HG03571 (cell line): ENCODE data around the gene KIAA1586.
"Not testable (repeated sequence)": the region's sequence is repeated elsewhere in the genome, so short reads cannot be mapped to it uniquely, and the experiment has no call there.

Experiments
- ATAC-seq: cut with Tn5 transposase; IDR thresholded peaks from one replicate; pipeline ENCODE4 v1.9.1; 2021; ENCODE audit not compliant: unreplicated experiment

The KIAA1586 gene

GRCh38 chr6:57046332-57047256, at the start of gene KIAA1586:
Gene KIAA1586 (plus strand): TSS chr6:57046693. CDS start chr6:57046756, 63 bp downstream.
- peak; percentile 95 for ATAC-seq

GRCh38 chr6:56999049-56999448, 47.4 kb upstream of the KIAA1586 start:
- no peak for ATAC-seq

DNA sequence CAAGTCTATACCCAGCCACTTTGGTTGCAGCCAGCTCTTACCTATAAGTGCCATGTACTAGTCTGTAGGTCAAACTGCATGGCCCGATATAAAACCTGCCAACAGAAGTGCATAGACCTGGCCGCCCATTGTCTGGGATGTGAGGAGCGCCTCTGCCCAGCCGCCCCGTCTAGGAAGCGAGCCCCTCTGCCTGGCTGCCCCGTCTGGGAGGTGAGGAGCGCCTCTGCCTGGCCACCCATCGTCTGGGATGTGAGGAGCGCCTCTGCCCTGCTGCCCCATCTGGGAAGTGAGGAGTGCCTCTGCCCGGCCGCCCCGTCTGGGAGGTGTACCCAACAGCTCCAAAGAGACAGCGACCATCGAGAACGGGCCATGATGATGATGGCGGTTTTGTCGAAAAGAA, 46.7 kb upstream of the KIAA1586 start:
- ATAC-seq: not testable (repeated sequence)

DNA sequence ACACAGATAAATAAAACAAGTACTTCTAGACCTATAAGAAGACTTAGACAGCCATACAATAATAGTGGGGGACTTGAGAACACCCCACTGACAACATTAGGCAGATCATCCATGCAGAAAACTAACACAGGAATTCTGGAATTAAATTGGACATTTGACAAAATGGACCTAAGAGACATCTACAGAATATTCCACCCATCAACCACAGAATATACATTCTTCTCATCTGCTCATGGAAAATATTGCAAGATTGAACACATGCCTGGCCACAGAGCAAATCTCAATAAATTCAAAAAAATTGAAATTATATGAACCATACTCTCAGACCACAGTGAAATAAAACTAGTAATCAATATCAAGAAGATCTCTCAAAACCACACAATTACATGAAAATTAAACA, 44.3 kb upstream of the KIAA1586 start:
- no peak for ATAC-seq

DNA sequence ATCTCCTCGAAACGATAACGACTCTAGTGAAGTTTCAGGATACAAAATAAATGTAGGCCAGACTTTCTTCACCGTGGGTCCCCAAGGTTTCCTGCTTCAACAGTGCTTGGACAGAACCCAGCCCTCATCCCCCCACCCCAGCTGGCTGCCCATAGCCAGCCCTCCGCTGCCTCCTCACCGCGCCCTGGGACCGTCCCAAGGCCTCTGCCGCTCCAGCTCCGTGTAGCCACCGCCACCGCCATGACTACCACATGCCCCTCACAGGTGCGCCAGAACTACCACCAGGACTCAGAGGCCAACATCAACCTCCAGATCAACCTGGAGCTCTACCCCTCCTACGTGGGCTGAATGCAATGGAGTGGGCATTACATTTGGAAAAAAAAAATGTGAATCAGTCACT, 42.2 kb upstream of the KIAA1586 start:
- ATAC-seq: no peak

GRCh38 chr6:57006101-57006500, 40.4 kb upstream of the KIAA1586 start:
- no peak for ATAC-seq

DNA sequence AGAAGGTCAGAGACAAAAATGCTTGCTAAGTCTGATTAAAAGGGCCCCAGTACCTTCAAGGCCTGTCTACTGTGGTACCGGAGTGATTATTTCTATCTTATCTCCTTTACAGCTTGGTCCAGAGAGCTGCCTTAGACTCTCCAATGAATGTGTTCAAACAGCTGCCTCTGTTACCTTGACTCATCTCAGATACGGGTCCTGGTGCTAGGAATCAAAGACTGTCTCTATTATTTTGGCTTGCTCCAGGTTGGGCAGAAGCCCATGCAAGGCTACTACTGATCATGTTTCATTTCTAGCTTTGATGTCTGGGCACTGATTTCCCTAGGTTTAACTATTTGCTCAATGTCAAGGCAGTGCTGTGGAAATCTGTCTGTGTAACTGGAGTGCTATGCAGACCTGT, 38.4 kb upstream of the KIAA1586 start:
- not testable (repeated sequence) for ATAC-seq

- ATAC-seq: no peak
Measured at GRCh38 chr6:57013521-57013926, 33.0 kb upstream of the KIAA1586 start.

DNA sequence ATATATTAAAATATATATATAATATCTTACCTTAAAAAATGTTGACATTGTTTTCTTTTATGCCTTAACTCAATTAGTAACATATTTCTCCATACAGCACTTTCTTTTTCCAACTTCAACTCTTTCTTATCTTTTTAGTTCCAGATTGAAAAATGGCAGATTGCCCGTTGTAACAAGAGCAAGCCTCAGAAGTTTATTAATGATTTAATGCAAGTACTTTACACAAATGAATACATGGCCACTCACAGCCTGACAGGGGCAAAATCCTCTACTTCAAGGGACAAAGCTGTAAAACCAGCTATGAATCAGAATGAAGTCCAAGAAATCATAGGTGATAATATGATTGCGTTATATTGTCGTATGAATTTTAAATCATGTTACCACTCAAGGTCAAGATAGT, 29.4 kb upstream of the KIAA1586 start:
- no peak for ATAC-seq

DNA sequence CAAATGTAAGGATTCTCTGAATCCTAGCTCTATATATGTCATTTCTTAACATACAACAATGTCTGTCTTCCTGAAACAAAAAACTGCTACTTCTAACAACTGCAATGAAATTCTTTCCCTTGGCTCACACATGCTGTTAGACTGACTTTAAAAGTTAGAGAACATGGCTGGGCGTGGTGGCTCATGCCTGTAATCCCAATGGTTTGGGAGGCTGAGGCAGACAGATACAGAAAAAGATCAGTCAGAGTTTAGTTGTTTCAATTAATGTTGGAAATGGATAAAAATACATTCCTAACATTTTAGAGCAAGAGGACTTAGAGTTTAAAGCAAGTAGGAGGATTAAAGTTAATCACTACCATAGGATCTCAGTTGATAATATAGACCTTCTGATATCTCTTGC, 28.7 kb upstream of the KIAA1586 start:
- ATAC-seq: no peak

GRCh38 chr6:57019434-57019833, 27.1 kb upstream of the KIAA1586 start:
- no peak for ATAC-seq

DNA sequence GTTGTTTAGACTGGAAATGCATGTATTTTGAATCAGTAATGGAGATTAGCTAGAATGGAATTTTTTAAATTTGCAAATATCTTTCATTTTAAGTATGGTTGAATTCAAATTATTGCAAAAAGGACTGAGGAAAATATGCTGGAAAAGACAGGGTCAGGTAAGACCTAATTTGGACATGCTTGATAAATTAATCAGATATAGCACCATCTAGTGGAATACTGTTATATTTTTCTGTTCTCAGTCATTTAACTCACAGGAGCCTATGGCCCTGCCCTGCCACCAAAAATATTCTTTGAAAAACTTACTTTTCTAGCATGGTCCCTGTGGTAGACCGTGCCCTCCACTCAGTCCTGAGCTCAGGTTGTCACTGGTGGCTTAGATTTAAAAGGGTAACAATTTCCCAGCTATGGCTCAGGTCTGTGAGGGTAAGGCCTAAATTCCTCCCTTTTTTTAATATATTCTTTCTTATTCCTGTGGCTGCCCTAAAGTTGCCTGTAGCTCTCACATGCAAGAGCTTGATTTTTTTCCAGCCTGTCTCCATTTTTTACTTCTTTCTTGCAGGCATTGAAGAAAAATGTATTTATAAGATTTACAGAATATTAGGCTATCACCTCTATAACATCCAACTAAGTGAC, 25.3 kb upstream of the KIAA1586 start:
- peak; percentile 78 for ATAC-seq

DNA sequence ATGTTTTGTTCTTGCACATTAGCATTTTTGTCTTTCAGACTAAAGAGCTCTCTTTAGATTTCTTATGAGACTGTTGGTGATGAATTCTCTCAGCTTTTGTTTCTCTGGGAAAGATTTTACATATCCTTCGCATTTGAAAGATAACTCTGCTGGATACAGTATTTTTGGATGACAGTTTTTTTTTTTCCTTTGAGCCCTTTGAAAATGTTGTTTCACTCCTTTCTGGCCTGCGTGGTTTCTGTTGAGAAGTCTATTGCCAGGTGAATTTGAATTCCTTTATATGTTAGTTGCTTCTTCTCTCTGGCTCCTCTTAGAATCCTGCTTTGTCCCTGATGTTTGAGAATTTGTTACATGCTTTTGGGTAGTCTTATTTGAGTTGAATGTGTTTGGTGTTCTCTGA, 22.2 kb upstream of the KIAA1586 start:
- ATAC-seq: no peak

GRCh38 chr6:57024775-57025174, 21.7 kb upstream of the KIAA1586 start:
- ATAC-seq: no peak

- ATAC-seq: no peak
Measured at GRCh38 chr6:57026001-57026400, 20.5 kb upstream of the KIAA1586 start.

- ATAC-seq: no peak
Measured at GRCh38 chr6:57027301-57027700, 19.2 kb upstream of the KIAA1586 start.

GRCh38 chr6:57029213-57029612, 17.3 kb upstream of the KIAA1586 start:
- ATAC-seq: no peak

DNA sequence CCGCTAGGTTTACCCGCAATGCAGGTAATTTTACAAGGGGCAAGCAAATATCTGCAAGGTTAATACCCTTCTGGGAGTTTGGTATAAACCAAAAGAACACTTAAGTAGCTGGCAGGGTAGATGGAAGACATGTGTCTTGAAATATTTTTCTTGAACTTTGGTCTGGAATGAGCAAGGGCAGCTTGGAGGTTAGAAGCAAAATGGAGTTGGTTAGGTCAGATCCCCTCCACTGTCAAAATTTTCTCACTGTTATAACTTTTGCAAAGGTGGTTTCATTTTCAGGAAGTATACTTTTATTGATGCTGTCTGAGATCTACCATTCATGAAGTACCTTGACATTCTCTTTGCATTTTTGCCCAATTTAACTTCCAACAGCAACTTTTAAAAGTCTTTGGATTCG, 13.3 kb upstream of the KIAA1586 start:
- no peak for ATAC-seq

DNA sequence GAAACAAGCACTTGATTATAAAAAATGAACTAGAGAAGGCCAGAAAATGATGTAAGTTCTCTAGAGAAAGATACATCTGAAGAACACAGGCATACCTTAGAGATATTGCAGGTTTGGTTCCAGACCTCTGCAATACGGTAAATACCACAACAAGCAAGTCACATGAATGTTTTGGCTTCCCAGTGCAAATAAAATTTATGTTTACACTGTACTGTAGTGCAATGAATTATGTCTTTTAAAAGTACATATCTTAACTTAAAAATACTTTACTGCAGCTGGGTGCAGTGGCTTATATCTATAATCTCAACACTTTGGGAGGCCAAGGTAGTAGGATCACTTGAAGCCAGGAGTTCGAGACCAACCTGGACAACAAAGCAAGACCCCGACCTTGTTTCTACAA, 10.9 kb upstream of the KIAA1586 start:
- ATAC-seq: no peak

- no peak for ATAC-seq
Measured at GRCh38 chr6:57038906-57039305, 7.6 kb upstream of the KIAA1586 start.

DNA sequence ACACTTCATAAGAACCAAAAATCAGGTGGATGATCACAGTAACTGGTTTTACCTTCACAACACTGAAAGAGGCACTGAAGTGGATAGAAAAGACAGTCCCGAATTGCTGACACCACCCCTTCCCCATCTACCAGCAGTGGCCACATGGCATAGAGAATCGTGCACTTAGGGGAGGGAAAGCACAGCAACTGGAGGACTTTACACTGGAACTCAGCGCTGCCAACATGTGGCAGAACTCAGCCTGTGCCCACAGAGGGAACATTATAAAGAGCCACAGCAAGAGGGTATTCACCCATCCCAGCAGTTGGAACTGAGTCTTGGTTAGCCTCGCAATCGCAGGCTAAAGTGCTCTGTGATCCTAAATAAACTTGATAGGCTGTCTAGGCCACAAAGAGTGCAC, 6.5 kb upstream of the KIAA1586 start:
- no peak for ATAC-seq

DNA sequence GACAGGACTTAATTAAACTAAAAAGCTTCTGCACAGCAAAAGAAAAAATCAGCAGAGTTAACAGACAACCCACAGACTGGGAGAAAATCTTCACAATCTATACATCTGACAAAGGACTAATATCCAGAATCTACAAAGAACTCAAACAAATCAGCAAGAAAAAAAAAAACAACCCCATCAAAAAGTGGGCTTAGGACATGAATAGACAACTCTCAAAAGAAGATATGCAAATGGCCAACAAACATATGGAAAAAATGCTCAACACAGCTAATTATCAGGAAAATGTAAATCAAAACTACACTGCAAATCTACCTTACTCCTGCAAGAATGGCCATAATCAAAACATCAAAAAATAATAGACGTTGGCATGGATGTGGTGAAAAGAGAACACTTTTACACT, 2.4 kb upstream of the KIAA1586 start:
- not testable (repeated sequence) for ATAC-seq
